ENCODE results near the gene TTYH2. TPM values are rescaled to one million over a fixed set of nuclear protein-coding genes. Genes with fewer than 3 reads are reported as not detected.
"Not testable (repeated sequence)": the region's sequence is repeated elsewhere in the genome, so short reads cannot be mapped to it uniquely, and the experiment has no call there.

Gene TTYH2
- total and polyA plus RNA-seq, 5 donors from 2014 or later = 6.7 to 23.3 (median 10.8) TPM

- Histone ChIP-seq H3K4me3 (ENCODE audit: low read depth, low read length) (no peak overlapping the region), H3K27ac (ENCODE audit: insufficient read depth, low read length, poor library complexity, severe bottlenecking) (no peak overlapping the region), H3K36me3 (ENCODE audit: control insufficient read depth, insufficient read depth, low read length) (peaks cover 14% of the 10 kb centered on the region), H3K9me3 (ENCODE audit: control insufficient read depth in 2 of 2, low read length in 2 of 2) (no peaks in the 10 kb centered on the region), H3K4me1 (ENCODE audit: control insufficient read depth, insufficient read depth, low read length, poor library complexity, severe bottlenecking) (no peaks in the 10 kb centered on the region), H3K27me3 (ENCODE audit: control insufficient read depth, insufficient read depth, low read length) (no peaks in the 10 kb centered on the region)
- Mint-ChIP-seq H3K4me1 (peaks cover 0 to 4% (median 2%) of the 10 kb centered on the region in 4 donors), H3K9me3 (peaks cover 0 to 1% (median 0%) of the 10 kb centered on the region in 7 donors), H3K4me3 (no peak overlapping the region), H3K27ac (peak overlapping the region in 1 of 3 donors; percentile 59), H3K27me3 (no peaks in the 10 kb centered on the region), H3K36me3 (peaks cover 19% of the 10 kb centered on the region)
- ATAC-seq (ENCODE audit: low read depth in 2 of 2) (no peak), DNase-seq (no peak)
These were observed 43.9 kb downstream of the TTYH2 start for GRCh38 chr17:74257311-74257710.

- Mint-ChIP-seq H3K36me3 (peaks cover 10% of the 10 kb centered on the region), H3K27me3 (no peaks in the 10 kb centered on the region), H3K4me1 (peaks cover 0 to 4% (median 4%) of the 10 kb centered on the region in 4 donors), H3K4me3 (no peak overlapping the region), H3K9me3 (no peaks in the 10 kb centered on the region), H3K27ac (peak overlapping the region in 1 of 3 donors; percentile 20)
- DNase-seq (no peak), ATAC-seq (ENCODE audit: low read depth in 2 of 2) (no peak)
- no peak overlapping the region for H3K27ac ChIP-seq (ENCODE audit: insufficient read depth, low read length, poor library complexity, severe bottlenecking)
- H3K9me3 ChIP-seq (ENCODE audit: control insufficient read depth in 2 of 2, low read length in 2 of 2) = no peaks in the 10 kb centered on the region
- H3K4me3 ChIP-seq (ENCODE audit: low read depth, low read length) = no peak overlapping the region
- no peaks in the 10 kb centered on the region for H3K4me1 ChIP-seq (ENCODE audit: control insufficient read depth, insufficient read depth, low read length, poor library complexity, severe bottlenecking)
- peaks cover 4% of the 10 kb centered on the region for H3K36me3 ChIP-seq (ENCODE audit: control insufficient read depth, insufficient read depth, low read length)
- no peaks in the 10 kb centered on the region for H3K27me3 ChIP-seq (ENCODE audit: control insufficient read depth, insufficient read depth, low read length)
These were observed 46.5 kb downstream of the TTYH2 start for GRCh38 chr17:74259667-74260524.

DNA sequence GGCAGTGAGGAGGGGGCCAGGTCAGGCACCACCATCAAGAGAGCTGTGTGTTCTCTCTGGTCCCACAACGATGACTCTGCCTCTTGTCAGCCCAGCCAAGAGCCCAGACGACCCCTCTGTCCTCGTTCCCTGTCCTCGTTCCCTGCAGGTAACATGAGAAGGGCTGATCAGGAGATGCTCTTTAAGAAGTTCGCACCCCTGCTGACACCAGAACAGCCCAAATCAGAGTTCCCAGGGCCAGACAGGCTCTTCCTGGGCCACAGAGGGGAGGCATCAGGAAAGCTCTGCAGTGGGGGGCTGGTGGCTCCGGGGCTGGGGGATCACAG is 47.1 kb downstream of the TTYH2 start:
- peak overlapping the region in 2 of 3 donors; percentile 20 to 88 for H3K27ac Mint-ChIP-seq

DNA sequence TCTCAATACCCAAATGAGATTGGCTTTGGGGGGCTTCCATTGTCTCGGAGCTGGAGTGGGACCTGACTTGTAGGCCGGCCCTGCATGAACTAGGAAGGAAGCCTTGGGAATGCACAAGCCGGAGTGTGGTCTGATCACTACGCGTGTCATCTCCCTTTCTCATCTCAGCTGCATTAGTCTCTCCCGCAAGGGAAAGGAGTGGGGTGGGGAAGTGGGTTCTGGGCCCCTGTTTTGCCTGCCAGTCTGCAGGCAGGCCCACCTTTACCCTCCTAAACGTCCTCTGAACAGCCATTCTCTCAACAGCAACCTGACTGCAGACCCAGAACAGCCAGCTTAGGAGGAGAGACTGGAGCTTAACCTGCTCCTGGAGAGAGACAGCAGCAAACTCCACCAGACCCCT is 49.2 kb downstream of the TTYH2 start:
- H3K4me3 Mint-ChIP-seq = no peak overlapping the region
- no peaks in the 10 kb centered on the region for H3K27me3 Mint-ChIP-seq

More for the DNA sequence above, 47.1 kb downstream of the TTYH2 start:
- H3K27me3 ChIP-seq (ENCODE audit: control insufficient read depth, insufficient read depth, low read length) = no peaks in the 10 kb centered on the region
- Mint-ChIP-seq H3K9me3 (no peaks in the 10 kb centered on the region), H3K36me3 (peaks cover 10% of the 10 kb centered on the region), H3K4me3 (no peak overlapping the region), H3K4me1 (peaks cover 0 to 4% (median 4%) of the 10 kb centered on the region in 4 donors), H3K27me3 (no peaks in the 10 kb centered on the region)
- H3K4me1 ChIP-seq (ENCODE audit: control insufficient read depth, insufficient read depth, low read length, poor library complexity, severe bottlenecking) = no peaks in the 10 kb centered on the region
- no peak overlapping the region for H3K4me3 ChIP-seq (ENCODE audit: low read depth, low read length)
- no peaks in the 10 kb centered on the region for H3K9me3 ChIP-seq (ENCODE audit: control insufficient read depth in 2 of 2, low read length in 2 of 2)
- ATAC-seq (ENCODE audit: low read depth in 2 of 2) (no peak), DNase-seq (no peak)
- H3K36me3 ChIP-seq (ENCODE audit: control insufficient read depth, insufficient read depth, low read length) = peaks cover 4% of the 10 kb centered on the region
- no peak overlapping the region for H3K27ac ChIP-seq (ENCODE audit: insufficient read depth, low read length, poor library complexity, severe bottlenecking)

DNA sequence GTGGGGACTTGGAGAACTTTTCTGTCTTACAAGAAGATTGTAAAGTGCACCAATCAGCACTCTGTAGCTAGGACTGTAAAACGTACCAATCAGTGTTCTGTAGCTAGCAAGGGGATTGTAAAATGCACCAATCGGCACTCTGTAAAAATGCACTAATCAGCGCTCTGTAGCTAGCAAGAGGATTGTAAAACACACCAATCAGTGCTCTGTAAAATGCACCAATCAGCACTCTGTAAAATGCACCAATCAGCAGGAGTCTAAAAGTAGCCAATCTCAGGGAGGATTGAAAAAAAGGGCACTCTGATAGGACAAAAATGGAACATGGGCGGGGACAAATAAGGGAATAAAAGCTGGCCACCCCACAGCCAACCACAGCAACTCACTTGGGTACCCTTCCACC is 53.7 kb downstream of the TTYH2 start:
- not testable (repeated sequence) for H3K4me1 ChIP-seq (ENCODE audit: control insufficient read depth, insufficient read depth, low read length, poor library complexity, severe bottlenecking); ATAC-seq (ENCODE audit: low read depth in 2 of 2); H3K4me3 Mint-ChIP-seq; H3K27me3 ChIP-seq (ENCODE audit: control insufficient read depth, insufficient read depth, low read length); H3K27me3 Mint-ChIP-seq; H3K27ac ChIP-seq (ENCODE audit: insufficient read depth, low read length, poor library complexity, severe bottlenecking); H3K4me3 ChIP-seq (ENCODE audit: low read depth, low read length); H3K9me3 Mint-ChIP-seq; H3K36me3 Mint-ChIP-seq; H3K36me3 ChIP-seq (ENCODE audit: control insufficient read depth, insufficient read depth, low read length); H3K9me3 ChIP-seq (ENCODE audit: control insufficient read depth in 2 of 2, low read length in 2 of 2); DNase-seq
- Mint-ChIP-seq H3K27ac (peak overlapping the region in 1 of 3 donors; percentile 89), H3K4me1 (peaks cover 0 to 16% (median 3%) of the 10 kb centered on the region in 4 donors)

More for the DNA sequence above, 49.2 kb downstream of the TTYH2 start:
- Histone ChIP-seq H3K27me3 (ENCODE audit: control insufficient read depth, insufficient read depth, low read length) (no peaks in the 10 kb centered on the region), H3K36me3 (ENCODE audit: control insufficient read depth, insufficient read depth, low read length) (peaks cover 4% of the 10 kb centered on the region), H3K27ac (ENCODE audit: insufficient read depth, low read length, poor library complexity, severe bottlenecking) (no peak overlapping the region), H3K9me3 (ENCODE audit: control insufficient read depth in 2 of 2, low read length in 2 of 2) (no peaks in the 10 kb centered on the region), H3K4me1 (ENCODE audit: control insufficient read depth, insufficient read depth, low read length, poor library complexity, severe bottlenecking) (no peaks in the 10 kb centered on the region), H3K4me3 (ENCODE audit: low read depth, low read length) (no peak overlapping the region)
- Mint-ChIP-seq H3K4me1 (peaks cover 0 to 6% (median 5%) of the 10 kb centered on the region in 4 donors), H3K27ac (peak overlapping the region; percentile 34 to 90 (median 44)), H3K36me3 (peaks cover 4% of the 10 kb centered on the region), H3K9me3 (no peaks in the 10 kb centered on the region)
- ATAC-seq (ENCODE audit: low read depth in 2 of 2) (no peak), DNase-seq (no peak)

- H3K27me3 ChIP-seq (ENCODE audit: control insufficient read depth, insufficient read depth, low read length) = no peaks in the 10 kb centered on the region
- DNase-seq (no peak), ATAC-seq (ENCODE audit: low read depth in 2 of 2) (no peak)
- no peaks in the 10 kb centered on the region for H3K27me3 Mint-ChIP-seq
- peak overlapping the region in 1 of 3 donors; percentile 78 for H3K27ac Mint-ChIP-seq
- peaks cover 0 to 19% (median 3%) of the 10 kb centered on the region in 4 donors for H3K4me1 Mint-ChIP-seq
- no peaks in the 10 kb centered on the region for H3K9me3 Mint-ChIP-seq
- no peak overlapping the region for H3K4me3 ChIP-seq (ENCODE audit: low read depth, low read length)
- no peaks in the 10 kb centered on the region for H3K36me3 Mint-ChIP-seq
- H3K4me1 ChIP-seq (ENCODE audit: control insufficient read depth, insufficient read depth, low read length, poor library complexity, severe bottlenecking) = no peaks in the 10 kb centered on the region
- H3K9me3 ChIP-seq (ENCODE audit: control insufficient read depth in 2 of 2, low read length in 2 of 2) = no peaks in the 10 kb centered on the region
- no peaks in the 10 kb centered on the region for H3K36me3 ChIP-seq (ENCODE audit: control insufficient read depth, insufficient read depth, low read length)
- peak overlapping the region in 1 of 4 donors; percentile 43 for H3K4me3 Mint-ChIP-seq
- H3K27ac ChIP-seq (ENCODE audit: insufficient read depth, low read length, poor library complexity, severe bottlenecking) = no peak overlapping the region
These were observed 54.2 kb downstream of the TTYH2 start for GRCh38 chr17:74267579-74267978.

- no peak overlapping the region for H3K4me3 ChIP-seq (ENCODE audit: low read depth, low read length)
- ATAC-seq (ENCODE audit: low read depth in 2 of 2) (no peak), DNase-seq (no peak)
- no peaks in the 10 kb centered on the region for H3K9me3 Mint-ChIP-seq
- H3K27me3 ChIP-seq (ENCODE audit: control insufficient read depth, insufficient read depth, low read length) = no peaks in the 10 kb centered on the region
- H3K36me3 ChIP-seq (ENCODE audit: control insufficient read depth, insufficient read depth, low read length) = no peaks in the 10 kb centered on the region
- H3K9me3 ChIP-seq (ENCODE audit: control insufficient read depth in 2 of 2, low read length in 2 of 2) = no peaks in the 10 kb centered on the region
- no peak overlapping the region for H3K27ac ChIP-seq (ENCODE audit: insufficient read depth, low read length, poor library complexity, severe bottlenecking)
- peak overlapping the region in 1 of 4 donors; percentile 43 for H3K4me3 Mint-ChIP-seq
- no peaks in the 10 kb centered on the region for H3K36me3 Mint-ChIP-seq
- peaks cover under 1% of the 10 kb centered on the region for H3K27me3 Mint-ChIP-seq
- no peaks in the 10 kb centered on the region for H3K4me1 ChIP-seq (ENCODE audit: control insufficient read depth, insufficient read depth, low read length, poor library complexity, severe bottlenecking)
- peak overlapping the region in 2 of 3 donors; percentile 63 to 78 for H3K27ac Mint-ChIP-seq
- H3K4me1 Mint-ChIP-seq = peaks cover 0 to 21% (median 4%) of the 10 kb centered on the region in 4 donors
These were observed 54.7 kb downstream of the TTYH2 start for GRCh38 chr17:74267987-74268499.
